HG02759 (cell line): ENCODE data around the gene ATP10A.

Experiments used
- ATAC-seq: cut with Tn5 transposase; IDR thresholded peaks from one replicate; pipeline ENCODE4 v1.9.1; 2021; ENCODE audit warnings: mild to moderate bottlenecking, moderate library complexity; ENCODE audit not compliant: unreplicated experiment

ATP10A gene

DNA sequence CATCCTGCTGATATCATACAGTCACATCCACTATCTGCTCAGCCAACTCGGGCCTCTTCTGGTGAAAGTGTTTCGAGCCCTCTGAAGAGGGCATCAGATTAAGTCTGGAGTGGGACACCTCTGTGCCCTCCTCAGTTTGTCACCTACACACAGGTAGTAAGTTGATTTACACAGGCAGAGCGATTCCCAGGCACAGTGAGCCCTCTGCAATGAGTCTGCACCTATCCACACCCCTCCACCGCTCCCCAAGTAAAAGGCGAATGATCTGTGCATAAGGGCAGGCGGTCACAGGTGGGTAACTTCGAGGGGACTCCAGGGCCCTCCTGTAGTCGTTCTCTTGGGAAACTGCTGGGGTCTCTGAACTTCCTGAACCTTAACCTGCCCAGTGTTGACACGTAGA lies 152.0 kb downstream of the ATP10A start:
- ATAC-seq: no peak

DNA sequence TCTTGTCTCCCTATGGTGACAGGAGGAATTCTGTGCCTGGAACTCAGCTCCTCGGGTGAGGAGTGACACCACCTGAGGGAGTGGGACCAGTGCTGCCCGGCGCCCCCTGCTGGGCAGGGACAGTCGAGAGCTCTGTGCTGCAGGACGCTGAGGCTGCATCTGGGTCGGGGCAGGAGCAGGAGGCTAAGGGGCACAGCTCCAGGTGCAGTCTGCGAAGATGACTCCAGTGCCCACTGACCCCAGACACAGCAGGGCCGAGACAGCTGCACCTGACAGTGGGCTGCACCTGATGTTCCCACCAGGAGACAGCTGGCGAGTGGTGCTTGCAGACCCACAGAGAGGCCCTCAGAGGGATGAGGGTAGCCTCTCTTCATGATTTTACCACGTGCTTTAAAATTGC lies 152.9 kb downstream of the ATP10A start:
- peak; percentile 88 for ATAC-seq

DNA sequence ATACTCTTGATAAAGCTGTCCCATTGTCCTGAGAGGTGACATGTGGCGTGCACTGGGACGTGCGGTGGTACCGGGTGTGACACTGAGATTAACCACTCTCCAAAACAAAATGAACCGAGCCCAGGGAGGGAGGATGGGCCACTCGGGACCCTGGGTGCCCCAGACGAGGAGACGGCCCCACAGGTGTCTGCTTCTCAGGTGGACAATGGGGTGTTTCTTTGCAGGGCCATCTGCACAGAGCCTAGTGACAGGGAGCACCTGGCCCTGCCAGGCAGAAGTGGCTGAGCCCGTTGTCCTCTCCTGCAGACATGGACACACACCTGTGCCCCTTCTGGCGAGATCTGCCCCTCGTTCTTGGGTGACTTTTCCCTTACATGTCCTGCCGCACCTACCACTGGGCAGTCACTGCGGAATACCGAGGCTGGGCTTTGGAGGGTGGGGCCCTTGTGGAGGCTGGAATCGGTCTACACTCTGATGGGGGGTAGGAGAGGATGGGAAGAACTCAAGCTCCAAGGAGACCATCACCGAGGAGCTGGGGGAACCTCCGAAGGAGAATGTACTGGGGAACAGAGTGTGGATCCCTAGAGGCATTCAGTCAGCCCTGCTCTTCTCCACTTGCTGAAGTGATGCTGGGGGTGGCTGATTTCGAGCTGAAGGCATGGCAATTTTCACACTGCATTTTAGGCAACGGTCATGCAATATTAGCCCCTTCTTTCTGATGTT lies 153.5 kb downstream of the ATP10A start:
- ATAC-seq: peak; percentile 25

DNA sequence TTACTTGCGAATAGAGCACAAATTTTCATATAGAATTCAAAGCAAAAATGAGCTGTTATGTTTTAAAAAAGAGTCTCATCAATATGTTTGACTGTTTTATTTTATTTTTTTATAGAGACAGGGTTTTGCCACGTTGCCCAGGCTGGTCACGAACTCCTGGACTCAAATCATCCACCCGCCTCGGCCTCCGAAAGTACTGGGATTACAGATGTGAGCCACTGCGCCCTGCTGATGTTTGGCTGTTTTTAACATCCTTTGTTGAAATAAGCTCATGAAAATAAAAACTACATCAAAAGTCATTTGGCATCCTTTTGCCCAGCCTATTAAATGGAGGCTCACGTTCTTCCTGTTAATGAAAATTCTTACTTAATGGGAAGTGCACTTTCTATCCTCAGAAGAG lies 154.7 kb downstream of the ATP10A start:
- ATAC-seq: no peak

DNA sequence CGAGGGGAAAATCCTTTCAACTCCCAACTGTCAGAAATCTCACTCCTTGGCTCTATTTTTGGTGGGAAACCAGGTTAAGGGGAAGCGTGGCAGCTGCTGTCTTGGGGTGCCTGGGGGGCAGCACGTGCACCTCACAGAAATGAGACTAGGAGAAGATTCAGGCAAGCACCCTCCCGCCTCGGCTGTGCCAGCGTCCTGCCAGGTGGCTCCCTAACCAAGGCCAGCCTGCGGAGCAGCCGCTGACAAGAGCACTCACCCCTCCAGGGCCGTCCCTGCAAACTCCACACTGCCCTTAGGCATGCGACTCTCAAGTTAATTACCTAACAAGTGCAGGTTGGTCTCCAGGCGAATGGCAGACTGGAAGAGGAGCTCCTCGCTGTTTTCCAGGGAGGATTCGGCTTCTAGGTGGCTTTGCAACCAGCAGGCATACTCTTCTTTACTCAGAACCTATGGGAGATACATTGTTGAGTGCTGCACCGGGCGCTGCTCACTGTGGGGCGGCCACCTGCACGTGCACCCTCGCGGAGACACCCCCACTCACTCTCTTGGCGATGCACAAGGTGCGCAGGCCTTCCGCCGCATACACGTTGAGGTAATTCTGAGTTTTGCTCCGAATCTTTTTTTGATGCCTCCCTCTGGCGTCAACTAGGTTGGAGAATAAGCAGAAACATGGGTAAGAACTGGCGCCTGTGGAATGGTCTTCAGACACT lies 155.3 kb downstream of the ATP10A start:
- no peak for ATAC-seq

DNA sequence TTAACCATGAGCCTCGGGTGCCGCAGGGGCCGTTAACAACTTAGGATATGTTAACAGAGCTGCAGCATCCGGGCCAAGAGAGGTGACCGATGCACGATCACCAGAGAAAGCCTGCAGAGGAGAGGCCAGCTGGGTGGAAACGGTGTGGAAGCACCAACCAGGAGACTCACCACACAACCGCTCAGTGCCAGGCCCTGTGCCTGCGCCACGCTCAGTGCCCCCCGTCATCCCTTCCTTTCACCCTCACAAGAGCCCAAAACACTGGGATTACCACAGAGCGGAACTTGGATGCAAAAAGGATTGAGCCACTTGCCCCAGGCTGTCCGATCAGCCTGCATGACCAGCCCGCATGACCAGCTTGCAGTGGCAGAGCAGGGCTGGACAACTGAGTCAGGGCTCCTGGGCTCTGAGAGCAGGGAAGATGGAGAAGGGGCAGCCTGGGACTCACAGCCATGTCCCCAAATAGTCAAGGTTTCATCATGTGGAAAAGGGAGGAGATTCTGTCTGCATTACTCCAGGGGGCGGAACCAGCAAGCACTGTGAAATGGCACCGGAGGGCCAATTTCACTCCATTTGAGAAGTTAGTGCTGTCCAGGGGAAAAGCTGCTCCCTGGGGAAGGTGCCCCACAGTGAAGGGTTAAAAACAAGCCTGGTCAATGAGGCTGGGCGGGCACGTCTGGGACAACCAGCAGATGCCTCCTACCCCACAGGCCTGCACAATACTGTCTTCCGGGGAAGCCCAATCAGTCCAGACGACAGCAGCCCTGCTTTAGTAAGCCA lies 156.8 kb downstream of the ATP10A start:
- ATAC-seq: no peak

DNA sequence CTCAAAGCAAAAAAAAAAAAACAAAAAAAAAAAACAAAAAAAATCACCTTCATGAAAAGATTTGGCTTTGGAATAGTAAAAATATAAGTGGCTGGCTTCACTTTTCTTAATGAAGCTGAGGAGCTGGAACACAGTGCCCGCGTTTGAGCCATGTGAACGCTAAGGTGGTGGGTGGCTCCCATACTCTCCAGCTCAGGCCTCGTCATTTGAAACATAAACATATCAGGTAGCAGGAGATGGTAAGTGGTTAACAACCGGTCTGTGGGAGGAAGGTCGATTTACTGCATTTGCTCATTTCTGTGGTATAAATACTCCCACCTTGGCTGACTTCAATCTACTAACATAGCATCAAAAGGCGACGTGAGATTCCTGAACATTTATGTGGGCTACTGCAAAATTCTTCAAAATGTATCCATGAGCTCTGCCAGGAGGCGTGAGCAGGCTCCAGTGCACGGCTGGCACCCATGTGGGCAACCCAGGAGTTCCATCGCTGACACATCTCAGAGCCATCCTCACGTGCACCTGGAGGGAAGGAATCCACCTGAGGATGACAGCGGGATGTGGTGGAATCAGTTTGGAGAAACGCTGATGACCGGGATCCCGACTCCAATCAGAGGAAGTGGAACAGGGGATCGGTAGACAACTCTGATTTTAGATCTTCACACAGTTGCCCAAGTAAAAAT lies 157.6 kb downstream of the ATP10A start:
- ATAC-seq: no peak

DNA sequence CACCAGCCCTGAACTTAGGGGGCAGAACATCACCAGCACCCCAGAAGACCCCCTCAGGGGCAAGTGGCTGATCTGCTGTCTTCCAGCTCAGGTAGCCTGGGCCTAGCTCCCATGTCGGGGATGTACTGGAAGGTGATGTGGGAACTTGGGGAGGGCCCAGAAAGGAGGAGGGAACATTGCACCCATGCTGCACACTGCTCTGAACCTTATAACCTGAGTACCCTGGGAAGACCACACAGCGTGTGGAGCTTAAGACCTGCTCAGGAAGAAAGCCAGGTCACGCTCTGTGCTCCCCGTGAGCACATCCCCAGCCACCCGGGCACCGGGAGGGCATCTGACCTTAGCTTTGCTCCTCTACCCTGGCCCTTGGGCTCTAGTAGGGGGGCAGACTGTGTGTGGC lies 159.4 kb downstream of the ATP10A start:
- no peak for ATAC-seq

DNA sequence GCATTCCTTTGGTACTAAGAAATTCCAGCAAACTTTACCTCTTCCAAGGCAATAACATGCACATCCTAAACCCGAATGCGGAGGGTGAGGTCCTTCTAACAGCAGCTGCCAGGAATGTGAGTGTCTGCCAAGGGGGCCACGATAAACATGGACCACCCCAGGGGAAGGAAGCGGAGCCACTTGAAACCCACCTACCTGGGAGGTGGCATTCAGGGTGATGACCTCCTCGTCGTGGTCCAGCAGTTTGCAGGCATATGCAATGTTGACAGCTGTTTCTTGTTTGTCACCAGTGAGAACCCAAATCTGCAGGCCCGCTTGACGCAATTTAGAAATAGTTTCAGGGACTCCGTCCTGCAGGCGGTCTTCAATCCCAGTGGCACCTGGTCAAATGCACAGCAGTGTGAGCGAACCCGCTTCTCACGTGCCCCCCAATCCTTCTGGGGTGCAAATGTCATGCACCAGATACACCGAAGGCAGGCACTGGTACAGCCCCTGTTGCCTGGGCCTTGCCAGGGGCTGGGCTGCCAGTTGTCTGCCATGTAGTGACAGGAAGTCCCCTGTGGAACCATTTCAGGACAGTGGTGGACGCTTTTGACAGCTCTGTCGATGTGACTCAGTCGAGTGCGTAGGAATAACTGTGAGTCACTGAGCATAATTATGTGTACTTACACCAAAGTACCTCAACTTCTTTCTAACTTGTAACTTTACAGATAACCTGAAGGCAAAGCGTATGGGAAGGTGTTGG lies 161.2 kb downstream of the ATP10A start:
- ATAC-seq: no peak

DNA sequence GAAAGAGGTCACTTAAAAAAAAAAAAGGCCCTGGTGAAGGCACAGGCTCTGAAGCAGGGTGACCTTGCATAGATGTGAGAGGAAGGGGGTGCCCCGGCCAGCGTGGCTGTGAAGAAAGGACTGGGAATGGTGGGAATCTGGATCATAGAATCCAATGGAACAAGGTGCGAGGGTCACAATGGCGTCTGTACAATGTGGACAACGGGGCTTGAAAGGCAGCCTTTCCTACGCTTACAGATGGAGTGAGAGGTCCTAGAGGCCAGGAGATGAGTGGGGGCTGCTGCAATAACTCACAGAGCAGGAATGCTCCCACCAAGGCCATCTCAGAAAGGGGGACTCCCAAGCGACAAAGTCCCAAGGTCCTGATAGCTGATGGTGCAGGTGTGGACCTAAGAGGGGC lies 162.2 kb downstream of the ATP10A start:
- ATAC-seq: no peak

DNA sequence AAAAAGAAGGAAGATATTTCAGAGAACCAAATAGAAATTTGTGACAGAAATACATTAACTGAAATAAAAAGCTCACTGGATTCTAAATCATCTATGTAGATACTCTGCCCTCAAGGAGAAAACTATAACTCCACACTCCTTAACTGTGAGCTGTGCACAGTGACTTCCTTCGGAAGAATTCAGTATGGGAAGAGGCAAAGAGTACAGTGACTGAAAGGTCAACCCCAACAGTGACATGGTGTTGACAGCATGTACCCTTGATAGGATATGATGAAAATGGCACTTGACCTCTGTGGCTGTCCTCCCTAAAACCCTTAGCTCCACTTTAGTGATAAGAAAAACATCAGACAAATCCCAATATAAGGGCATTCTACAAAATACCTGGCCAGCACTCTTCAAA lies 165.5 kb downstream of the ATP10A start:
- ATAC-seq: no peak

DNA sequence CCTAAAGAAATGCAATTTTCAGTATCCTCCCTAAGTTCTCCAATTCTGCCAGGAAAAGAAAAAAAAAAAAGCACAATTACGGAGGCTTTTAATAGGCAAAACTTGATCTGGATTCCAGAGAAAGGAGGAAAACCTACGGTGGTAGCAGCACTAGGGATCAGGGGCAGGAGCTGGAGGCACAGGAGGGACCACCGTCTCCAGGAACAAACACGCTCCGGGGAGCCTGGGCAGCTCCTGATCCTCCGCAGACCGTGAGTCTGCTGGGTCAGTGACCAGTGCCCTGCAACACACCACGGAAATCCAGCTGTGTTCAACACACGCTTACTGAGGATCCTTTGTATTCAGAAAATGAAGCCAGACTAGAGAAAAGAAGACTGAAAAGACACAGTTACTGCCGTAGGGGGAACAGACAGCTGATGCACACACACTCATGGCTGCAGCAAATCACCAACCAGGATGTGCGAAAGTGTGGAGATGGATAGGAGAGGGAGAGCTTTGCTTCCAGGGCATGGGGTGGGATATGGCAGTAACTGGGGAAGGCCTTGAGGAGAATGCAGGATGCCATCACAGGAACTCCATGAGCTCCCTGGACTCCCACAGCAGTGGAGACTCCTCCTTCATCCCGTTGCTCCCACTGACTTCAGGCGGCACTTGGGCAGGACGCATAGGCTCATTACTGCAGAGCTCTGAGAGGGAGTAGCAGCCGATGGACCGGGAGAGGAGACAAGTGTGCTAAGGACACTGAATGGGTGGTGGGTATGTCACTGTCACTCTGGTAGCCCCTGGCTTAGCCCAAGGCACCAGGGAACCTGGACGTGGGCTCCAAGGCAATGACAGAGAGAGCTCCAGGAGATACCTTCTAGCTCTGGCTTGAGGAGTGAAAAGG lies 167.0 kb downstream of the ATP10A start:
- ATAC-seq: no peak

DNA sequence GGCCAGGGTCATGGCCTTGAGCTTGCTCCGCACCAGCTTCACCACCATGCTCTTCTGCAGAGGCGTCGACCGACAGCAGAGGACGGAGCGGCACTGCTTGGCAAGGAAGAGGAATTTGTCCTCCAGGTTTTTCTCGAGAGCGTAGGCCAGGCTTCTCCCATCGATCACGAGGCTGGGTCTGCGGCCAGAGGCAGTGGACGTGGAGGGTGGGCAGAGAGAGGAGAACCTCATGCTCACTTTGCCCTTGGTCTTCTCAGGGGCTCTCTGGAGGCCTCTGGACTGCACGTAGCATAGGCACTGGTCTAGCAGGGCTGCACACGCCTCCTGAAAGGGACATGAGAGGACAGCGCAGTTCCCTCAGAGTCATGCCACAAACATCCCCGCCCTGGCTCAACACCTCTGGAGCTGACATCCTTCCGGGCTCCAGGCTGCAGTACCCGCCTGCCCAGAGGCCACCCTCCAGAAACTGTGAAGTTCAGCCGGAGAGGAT lies 168.3 kb downstream of the ATP10A start:
- no peak for ATAC-seq

DNA sequence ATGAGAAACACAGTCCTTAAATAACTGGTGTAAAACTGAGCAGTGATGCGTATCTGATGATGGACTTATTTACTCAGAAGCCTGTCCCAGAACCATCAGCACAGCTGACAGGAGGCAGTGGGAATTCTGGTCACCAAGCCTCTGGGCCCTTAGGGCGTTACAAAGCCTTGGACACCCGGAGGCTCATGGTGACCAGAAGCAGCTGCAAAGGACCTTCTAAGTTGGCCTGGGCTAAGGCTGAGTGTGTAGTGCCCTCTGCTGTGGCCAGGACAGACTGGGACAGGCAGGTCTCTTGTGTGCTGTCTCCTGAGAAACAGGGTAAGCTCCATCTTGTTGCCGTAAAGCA lies 168.9 kb downstream of the ATP10A start:
- ATAC-seq: no peak

DNA sequence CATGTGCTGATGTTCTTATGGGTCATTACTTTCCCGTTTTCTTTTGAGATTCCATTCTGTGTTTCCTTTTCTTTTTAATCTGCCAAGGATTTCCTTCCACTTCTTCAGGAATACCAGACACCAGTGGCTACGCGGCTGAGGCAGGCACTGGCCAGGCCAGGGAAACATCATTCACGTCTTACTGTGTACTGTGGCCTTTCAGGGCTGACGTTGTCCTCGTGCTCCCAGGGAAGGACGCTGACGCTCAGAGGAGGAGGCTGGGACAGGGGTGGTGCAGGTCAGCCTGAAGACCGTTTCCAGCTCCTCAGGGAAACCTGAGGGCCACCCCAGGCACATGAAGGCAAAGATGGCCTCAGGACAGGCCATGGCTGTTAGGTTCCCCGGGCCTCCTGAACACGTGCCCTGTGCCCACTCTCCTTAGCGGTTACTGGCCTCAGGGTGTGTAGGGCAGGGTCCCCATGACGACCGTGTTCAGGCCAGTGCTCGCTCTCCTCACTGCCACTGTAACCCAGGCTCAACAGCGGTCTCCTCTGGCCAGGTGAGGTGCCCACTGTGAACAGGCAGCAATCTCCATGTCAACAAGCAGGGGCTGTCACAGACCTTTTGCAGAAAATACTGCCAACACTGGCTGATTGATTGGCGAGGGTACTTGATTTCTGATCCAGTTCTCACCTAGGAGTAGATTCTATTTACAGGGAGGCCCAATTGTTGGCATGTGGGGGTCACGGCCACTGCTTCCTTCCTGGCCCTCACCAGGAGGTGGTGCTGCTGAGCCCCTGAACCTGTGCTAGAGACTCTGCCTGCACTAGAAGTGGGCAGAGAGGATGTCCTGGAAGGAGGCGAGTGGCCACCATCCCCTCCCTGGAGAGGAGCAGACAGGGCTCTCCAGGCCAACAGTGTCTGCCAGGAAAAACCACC lies 169.5 kb downstream of the ATP10A start:
- no peak for ATAC-seq

DNA sequence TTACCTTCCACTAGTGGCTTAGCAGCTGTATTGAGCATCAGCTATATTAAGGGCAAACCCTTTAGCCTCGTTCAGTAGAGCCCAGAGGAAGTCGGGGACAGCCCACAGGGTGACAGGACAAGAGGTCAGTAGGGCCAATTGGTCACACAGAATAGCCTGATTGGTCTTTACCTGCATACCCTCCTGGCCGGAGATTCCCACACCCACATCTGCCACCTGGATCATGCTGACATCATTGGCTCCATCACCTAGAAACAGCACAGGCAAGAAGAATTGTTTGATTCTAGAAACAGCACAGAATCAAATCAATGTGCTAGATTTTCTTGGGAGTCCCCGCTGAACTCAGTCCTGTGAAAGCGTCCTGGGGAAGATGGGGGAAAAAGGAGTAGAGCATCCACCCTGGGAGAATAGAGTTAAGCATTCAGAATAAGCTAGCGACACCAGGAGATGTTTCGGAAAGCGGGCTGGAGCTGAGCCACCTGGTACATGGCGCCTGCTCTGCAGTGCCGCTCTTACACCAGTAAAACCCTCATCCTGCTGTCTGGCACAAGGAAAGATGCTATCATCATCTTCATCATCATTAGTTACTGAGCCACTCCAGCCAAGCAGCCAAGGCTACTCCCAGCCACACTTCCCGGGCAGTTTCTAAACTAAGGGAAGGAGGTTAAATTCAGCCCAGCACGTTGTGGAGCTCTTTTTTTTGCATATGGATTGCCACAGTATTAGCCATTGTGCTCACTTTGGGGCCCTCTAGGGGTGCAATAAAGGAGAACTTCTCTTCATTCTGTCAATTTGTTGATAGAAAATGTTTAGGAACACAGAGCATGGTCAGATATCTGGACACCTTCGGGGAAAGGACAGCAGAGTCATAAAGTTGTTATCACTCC lies 171.3 kb downstream of the ATP10A start:
- ATAC-seq: no peak

DNA sequence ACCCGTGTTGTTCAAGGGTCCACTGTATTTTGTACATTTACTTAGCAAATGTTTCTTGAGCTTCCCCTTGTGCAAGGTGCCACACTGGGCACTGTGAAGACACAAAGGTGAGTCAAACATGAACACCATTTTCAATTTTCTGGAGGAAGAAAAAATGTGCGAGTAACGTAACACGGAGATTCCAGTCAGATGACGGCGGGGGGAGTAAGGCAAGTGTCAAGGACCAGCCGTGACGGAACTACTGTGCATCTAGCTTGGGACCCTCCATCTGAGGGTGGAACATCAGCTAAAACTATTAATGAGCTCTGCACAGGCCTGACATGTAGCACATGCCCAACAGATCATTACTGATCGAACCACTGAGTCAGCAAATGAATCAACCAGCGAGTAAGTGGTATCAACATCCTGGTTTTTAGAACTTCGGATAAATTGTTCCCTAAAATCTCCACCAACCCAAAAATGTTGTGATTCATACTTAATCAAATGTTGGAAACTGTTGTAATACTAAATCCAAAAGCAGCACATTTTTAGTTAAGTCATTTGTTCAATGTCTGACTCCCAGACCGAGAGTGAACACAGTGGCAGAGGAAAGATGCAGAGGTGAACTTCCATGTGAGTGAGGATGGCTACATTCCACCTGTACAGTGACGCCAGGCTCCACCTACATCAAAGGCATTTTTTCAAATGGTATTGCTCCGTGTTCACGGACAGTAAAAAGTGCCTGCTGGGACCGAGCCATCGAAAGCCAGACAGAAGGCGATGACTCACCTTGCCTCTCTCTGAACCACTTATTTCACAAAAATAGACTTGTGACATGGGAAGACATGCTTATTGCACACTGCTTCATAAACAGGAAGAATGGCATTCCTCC lies 172.2 kb downstream of the ATP10A start:
- no peak for ATAC-seq
